Measurements from ENCODE around the gene TEAD2.

GRCh38 chr19:49395581-49396407 is 33.6 kb upstream of the TEAD2 start:
- TF ChIP-seq CTCF (IDR thresholded peaks at IDR 0.05; ENCODE audit: low read depth, low read length) (no peak), EZH2phosphoT487 (IDR thresholded peaks at IDR 0.05; ENCODE audit: low read depth) (no peak)
